ENCODE data around the gene GNAT1.

GRCh38 chr3:50184242-50184978 lies 7.0 kb upstream of the GNAT1 start:
- no peak for TF ChIP-seq ZNF274 (IDR thresholded peaks at IDR 0.05; ENCODE audit: low read depth, low read length)
- TF ChIP-seq SUZ12 (IDR thresholded peaks at IDR 0.05; ENCODE audit: extremely low read depth, insufficient read depth, insufficient read length) = no peak
- no peak for TF ChIP-seq YY1 (IDR thresholded peaks at IDR 0.05; ENCODE audit: insufficient read depth, insufficient read length)

All from NT2/D1 (cell line).